SH-SY5Y (cell line): ENCODE data around the gene CTDSP1.

Experiments
- GATA2 ChIP-seq: IDR thresholded peaks from 2 replicates; pipeline ENCODE4 v1.6.1; 2011; ENCODE audit warnings: mild to moderate bottlenecking, low read depth, low read length
- GATA3 ChIP-seq: IDR thresholded peaks from 2 replicates; pipeline ENCODE4 v1.6.1; 2011; ENCODE audit warnings: low read depth, mild to moderate bottlenecking, low read length, moderate library complexity

The CTDSP1 gene

GRCh38 chr2:218400930-218401881 is 1.5 kb downstream of the CTDSP1 start:
- TF ChIP-seq GATA2 = no peak
- no peak for TF ChIP-seq GATA3

GRCh38 chr2:218401890-218402289 is 2.2 kb downstream of the CTDSP1 start:
- TF ChIP-seq GATA2 (no peak), GATA3 (no peak)

- TF ChIP-seq GATA2 (no peak), GATA3 (no peak)
Measured at GRCh38 chr2:218402491-218402901, 2.8 kb downstream of the CTDSP1 start.

GRCh38 chr2:218402911-218403411 is 3.3 kb downstream of the CTDSP1 start:
- TF ChIP-seq GATA3 = no peak
- TF ChIP-seq GATA2 = no peak

- TF ChIP-seq GATA2 = no peak
- no peak for TF ChIP-seq GATA3
Measured at GRCh38 chr2:218403810-218404209, 4.1 kb downstream of the CTDSP1 start.

GRCh38 chr2:218404351-218405085 is 4.8 kb downstream of the CTDSP1 start:
- TF ChIP-seq GATA2 = no peak
- no peak for TF ChIP-seq GATA3

GRCh38 chr2:218405086-218405745 is 5.5 kb downstream of the CTDSP1 start:
- TF ChIP-seq GATA2 (no peak), GATA3 (no peak)

GRCh38 chr2:218405746-218406208 is 6.1 kb downstream of the CTDSP1 start:
- no peak for TF ChIP-seq GATA2
- no peak for TF ChIP-seq GATA3

GRCh38 chr2:218406209-218406948 is 6.7 kb downstream of the CTDSP1 start:
- TF ChIP-seq GATA2 (no peak), GATA3 (no peak)

- TF ChIP-seq GATA3 = no peak
- TF ChIP-seq GATA2 = no peak
Measured at GRCh38 chr2:218406949-218407618, 7.4 kb downstream of the CTDSP1 start.

GRCh38 chr2:218407717-218408116 is 8.0 kb downstream of the CTDSP1 start:
- TF ChIP-seq GATA3 (no peak), GATA2 (no peak)

GRCh38 chr2:218418321-218418716 is 18.7 kb downstream of the CTDSP1 start:
- no peak for TF ChIP-seq GATA3
- no peak for TF ChIP-seq GATA2
